GM21619 (cell line): Measurements from ENCODE around the gene APOA4.

ENCODE experiments used
- ATAC-seq: cut with Tn5 transposase; IDR thresholded peaks from one replicate; pipeline ENCODE4 v1.9.1; 2021; ENCODE audit not compliant: unreplicated experiment

Gene APOA4

DNA sequence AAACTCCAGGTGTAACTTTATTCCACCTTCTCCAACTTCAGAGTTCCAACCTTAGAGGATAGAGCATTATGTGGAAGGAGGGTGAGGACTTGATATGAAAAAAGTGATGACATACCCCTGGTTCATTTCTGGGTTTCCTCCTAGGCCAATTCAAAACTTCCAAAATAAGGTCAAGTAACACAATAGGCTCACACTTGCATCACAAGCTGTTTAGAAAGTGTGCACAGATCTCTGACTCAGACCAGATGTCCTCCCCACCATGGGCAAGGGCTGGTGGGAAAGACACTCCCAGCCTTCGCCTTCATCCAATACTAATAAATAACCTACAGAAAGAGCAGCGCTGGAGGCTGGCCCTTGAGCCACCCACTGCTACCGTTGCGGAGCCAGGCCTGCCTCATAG lies 44.5 kb downstream of the APOA4 start:
- no peak for ATAC-seq

DNA sequence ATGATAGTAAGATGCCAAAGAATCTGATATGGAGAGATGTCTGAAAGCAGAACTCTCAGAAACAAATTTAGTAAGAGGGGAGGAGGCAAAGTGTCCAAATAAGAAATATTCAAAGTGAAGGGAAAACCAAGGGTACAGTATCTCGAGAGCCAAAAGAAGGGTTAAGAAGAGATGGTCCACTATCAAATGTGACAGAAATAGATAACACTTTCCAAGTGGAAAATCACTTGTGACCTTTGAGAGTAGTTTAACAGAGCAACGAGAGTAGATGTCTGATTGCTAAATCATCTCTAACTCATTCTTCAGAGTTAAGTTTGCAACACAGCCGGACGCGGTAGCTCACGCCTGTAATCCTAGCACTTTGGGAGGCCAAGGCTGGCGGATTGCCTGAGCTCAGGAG lies 46.0 kb downstream of the APOA4 start:
- ATAC-seq: no peak

- no peak for ATAC-seq
These were observed 46.6 kb downstream of the APOA4 start for GRCh38 chr11:116776522-116776984.

- no peak for ATAC-seq
These were observed 47.1 kb downstream of the APOA4 start for GRCh38 chr11:116775975-116776374.

- no peak for ATAC-seq
These were observed 48.4 kb downstream of the APOA4 start for GRCh38 chr11:116774661-116775060.

DNA sequence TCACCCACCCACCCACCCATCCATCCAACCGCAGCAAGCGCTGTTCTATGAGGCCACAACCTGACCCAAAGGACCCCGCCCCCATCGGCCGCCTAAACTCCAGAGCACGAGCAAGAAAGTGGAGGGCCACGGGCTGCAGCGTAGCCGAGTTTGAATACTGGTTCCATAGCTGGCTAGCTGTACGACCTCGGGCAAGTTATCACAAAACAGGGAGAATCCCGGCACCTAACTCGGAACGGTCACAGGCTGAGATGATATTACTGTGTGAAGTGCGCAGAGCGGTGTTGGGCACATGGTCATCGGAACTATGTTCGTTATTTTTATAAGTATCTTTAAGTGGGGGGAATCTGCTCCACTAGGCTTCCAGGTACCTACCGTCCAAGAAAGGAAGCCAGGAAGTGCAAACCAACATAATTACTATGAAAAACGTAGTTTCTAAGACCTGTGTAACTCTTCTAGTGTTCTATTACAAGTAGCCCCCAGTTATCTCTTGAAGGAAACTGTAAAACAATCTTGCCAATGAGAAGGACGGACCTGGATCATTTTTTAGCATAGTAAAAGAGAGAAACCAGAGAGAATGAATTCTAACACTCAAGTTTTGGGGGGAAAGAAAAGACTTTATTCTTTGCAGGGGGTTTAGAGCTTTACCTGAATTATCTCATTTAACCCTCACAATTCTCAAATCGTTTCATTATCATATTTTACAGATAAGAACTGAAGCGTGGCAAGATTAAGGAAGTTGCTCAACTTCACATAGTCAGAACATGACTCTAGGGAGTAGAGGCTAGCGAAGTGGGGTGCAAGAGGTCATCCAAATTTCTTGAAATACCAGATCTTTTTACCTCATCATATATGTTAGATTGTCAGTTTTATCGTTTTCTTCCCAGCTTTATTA lies 49.7 kb downstream of the APOA4 start:
- peak; percentile 40 for ATAC-seq

DNA sequence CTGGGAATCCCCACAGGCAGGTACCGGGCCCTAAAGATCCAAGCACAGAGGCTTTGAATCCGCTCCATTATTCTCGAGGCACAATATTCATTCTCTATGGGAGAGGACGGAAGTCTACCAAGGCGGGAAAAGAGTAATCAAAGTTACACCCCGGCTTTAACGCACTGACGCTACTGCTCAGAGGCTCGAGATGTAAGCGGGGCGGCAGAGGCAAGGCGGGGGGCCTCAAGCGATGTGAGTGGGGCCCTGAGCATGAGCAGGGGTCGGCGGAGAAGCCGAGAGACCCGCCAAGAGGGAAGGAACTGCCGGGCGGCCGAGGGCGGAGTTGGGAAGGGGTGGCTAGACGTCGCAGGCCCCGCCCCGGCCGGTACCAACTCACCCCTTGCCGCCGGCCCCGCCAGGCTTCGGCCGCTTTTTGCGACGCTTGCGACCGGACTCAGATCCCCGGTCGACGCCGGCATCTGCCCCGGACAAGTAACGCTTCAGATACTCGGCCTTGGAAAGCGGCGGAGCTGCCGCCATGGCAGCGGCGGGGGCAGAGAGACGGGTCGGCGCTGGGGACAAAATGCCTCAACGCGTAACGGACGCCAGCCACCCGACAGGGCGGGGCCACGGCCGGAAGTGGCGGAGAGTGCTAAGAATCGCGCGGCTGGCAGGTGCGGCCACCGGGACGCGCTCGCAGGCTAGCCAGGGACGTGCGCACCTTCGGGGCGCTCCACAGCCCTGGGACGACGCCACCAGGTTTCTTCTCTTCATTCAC lies 50.5 kb downstream of the APOA4 start, which contains the start of gene BUD13:
Gene BUD13 (minus strand): TSS at position 545 of the 760 bp plus-strand sequence. CDS start 23 bp downstream, at position 522.
- ATAC-seq: peak; percentile 85

- no peak for ATAC-seq
These were observed 51.2 kb downstream of the APOA4 start for GRCh38 chr11:116771935-116772334.
